GM19043 (cell line): ENCODE measurements around the gene ELL3.
A peak's percentile ranks its signal among the peaks of the same experiment; 100 is the strongest.
"Not testable (repeated sequence)": the region's sequence is repeated elsewhere in the genome, so short reads cannot be mapped to it uniquely, and the experiment has no call there.

Experiments used
- ATAC-seq: cut with Tn5 transposase; IDR thresholded peaks from one replicate; pipeline ENCODE4 v1.9.1; 2021; ENCODE audit warnings: low read depth; ENCODE audit not compliant: unreplicated experiment

ELL3 gene, protein sequence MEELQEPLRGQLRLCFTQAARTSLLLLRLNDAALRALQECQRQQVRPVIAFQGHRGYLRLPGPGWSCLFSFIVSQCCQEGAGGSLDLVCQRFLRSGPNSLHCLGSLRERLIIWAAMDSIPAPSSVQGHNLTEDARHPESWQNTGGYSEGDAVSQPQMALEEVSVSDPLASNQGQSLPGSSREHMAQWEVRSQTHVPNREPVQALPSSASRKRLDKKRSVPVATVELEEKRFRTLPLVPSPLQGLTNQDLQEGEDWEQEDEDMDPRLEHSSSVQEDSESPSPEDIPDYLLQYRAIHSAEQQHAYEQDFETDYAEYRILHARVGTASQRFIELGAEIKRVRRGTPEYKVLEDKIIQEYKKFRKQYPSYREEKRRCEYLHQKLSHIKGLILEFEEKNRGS

DNA sequence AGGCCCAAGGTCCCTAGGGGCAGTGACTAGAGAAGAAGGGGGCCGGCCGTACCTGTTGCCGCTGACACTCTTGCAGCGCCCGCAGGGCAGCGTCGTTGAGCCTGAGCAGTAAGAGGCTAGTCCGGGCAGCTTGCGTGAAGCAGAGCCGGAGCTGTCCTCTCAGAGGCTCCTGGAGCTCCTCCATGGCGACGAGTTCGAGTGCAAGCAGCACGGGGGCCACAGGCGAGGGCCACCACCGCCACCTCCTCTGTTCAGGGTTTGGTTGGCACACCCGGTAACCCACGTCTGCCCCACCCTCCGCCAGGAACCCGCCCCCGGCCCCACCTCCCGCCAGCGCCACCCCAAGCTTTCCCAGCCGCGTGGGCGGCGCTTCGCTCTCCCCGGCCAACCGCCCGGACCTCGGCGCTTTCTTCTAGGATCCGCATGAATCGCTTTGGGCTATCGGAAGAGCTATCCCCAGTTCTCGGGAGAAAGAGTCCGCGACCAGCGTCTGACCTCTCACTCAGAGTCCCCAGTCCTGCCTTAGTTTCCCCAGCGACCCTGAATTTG, at the start of gene ELL3:
Gene ELL3, minus strand, starts transcription at position 249 of the 549 bp plus-strand sequence. Its CDS starts 65 bp downstream, at position 184.
- ATAC-seq: peak; percentile 38

DNA sequence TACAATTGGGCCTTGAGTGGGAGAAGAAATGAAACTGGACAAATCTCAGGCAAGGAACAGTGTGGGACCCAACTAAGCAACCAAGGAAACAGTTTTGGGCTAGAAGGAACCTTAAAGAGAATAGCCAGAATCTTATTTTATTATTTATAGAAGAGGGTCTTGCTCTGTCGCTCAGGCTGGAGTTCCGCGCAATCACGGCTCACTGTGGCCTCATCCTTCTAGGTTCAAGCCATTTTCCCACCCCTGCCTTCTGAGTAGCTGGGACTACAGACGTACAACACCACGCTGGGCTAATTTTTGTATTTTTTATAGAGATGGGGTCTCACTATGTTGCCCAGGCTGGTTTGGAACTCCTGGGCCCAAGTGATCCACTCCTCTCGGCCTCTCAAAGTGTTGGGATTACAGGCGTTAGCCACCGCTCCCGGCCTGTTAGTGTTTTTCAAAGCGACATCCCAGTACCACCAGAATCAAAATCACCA, 49.3 kb upstream of the ELL3 start:
- no peak for ATAC-seq

DNA sequence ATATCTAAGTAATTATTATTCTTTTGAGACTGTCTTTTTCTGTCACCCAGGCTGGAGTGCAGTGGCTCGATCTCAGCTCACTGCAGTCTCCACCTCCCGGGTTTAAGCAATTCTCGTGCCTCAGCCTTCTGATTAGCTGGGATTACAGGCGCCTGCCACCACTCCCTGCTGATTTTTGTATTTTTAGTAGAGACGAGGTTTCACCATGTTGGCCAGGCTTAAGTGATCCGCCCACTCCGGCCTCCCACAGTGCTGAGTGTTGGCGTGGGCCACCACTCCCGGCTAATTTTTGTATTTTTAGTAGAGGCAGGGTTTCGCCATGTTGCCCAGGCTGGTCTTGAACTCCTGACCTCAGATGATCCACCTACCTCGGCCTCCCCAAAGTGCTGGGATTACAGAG, 48.5 kb upstream of the ELL3 start:
- ATAC-seq: not testable (repeated sequence)

DNA sequence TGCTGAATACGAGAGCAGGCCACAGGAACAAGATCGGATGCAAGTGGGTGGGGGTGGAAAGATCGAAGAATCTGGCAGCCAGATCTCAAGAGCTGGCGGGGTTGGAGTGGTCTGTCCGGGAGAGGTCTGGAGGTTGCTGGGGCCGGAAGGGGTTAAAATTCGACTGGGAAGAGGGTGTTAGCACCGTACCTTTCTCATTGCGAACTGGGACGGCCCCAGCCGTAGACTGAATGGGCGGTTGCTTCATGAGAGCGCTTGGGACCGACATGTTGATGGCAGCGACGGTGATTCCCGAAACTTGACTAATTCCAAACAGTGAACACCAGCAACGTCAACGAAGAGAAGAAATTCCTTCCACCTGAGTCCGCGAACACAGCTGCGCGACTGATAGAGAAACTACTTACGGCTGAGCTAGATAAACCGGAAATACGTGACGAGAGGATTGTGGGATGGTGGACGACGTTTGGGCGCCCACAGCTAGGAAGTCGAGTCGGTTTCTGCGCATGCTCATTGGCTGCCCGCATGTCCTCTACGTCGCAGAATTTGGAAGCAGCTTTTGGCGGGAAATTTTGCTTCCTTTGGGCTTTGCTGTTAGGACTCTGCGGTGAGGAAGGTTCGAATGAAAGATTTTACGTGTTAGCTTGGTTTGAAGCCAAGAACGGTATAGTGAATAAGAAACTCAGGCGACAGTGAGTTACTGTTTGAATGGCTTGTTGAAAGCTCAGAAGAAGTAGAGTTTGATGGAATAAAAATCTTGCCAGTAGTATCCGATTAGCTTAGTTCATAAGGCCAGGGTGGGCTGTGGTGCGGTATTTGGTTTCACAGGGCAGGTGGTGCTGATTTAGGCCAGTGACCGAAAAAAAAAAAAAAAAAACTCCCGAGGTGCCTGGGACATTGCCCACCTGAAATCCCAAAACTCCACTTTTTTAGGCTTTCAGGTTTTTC, 47.8 kb upstream of the ELL3 start, which contains the start of gene MFAP1:
Gene MFAP1, minus strand, starts transcription at position 389 of the 945 bp plus-strand sequence. Its CDS starts 121 bp downstream, at position 268.
- peak; percentile 58 for ATAC-seq

DNA sequence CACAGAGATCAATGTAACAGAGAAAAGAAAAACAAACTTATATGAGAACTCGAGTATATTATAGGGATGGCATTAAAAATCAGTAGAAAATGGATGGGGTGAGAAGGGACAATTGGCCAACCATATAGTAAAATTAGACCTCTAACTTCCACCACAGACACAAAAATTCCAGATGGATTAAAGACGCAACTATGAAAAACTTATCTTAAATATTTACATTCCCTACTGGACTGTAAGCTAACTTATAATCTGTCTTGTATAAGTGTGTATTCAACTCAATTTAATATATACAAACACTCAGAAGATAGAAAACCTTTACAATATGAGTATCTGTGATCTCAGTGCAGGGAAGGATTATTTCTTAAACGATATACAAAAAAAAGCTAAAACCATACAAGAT, 44.7 kb upstream of the ELL3 start:
- ATAC-seq: no peak

DNA sequence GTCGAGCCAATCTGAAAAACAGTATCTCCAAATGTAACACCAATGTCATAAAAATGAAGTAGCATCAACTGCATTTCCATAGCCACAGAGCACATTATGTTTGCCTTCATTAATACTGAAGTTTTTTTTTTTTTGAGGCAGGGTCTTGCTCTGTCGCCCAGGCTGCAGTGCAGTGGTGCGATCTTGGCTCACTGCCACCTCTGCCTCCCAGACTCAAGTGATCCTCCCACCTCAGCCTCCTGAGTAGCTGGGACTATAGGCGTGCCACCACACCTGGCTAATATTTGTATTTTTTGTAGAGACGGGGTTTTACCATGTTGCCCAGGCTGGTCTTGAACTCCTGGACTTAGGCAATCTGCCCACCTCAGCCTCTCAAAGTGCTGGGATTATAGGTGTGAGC, 38.3 kb upstream of the ELL3 start:
- not testable (repeated sequence) for ATAC-seq

DNA sequence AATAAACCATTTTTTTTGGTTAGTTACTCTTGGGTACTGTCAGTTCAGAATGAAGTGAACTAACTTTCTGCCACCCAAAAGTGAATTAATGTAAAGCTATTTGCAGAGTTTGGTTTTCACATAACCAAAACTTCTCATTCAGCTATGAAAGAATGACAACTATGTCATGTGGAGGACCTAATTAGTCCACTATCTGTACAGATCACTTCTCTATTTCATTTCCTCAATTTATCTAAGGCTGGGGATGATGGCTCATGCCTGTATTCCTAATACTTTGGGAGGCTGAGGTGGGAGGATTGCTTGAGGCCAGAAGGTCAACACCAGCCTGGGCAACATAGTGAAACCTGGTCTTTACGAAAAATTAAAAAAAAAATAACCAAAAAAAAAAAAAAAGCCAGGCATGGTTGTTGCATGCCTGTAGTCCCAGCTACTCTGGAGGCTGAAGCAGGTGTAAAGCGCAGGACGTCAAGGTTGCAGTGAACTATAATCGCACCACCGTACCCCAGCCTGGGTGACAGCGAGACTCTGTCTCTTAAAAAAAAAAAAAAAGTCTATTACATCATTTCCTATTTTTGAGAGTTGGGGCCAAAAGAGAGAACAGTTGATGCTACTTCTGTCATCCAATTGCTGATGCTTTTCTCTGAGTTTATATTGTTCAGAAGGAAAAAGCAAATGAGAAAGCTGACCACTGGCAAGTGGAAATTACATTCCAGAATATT, 32.4 kb upstream of the ELL3 start:
- ATAC-seq: peak; percentile 59

DNA sequence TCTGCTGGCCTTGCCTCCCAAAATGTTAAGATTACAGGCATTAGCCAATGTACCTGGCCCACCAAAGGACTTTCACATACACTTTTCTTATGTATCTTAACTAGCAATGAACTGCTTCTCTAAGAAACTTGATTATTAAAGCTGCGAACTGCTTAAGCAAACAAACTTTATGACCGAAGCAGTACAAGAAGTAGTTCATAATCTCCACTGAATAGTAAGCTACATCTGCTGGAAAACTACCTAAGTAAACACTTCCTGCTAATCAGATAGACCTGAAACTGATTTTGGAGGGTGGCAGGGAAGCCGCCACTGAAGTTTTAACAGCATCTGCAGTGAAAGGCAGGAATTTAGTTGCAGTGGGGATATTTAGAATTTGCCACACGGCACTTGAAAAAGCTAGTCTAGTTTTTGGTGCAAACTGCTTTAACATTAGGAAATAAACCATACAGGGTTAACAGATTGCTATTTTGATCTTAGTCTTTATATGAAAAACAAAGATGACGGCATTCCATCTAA, 31.7 kb upstream of the ELL3 start:
- ATAC-seq: no peak

DNA sequence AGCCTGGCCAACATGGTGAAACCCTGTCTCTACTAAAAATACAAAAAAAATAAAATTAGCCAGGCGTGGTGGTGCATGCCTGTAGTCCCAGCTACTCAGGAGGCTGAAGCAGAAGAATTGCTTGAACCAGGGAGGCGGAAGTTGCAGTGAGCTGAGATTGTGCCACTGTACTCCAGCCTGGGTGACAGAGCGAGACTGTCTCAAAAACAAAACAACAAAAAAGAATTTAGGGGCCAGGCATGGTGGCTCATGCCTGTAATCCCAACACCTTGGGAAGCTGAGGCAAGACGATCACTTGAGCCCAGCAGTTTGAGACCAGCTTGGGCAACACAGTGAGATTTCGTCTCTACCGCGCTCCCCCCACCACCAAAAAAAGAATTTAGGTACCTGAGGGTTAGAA, 25.9 kb upstream of the ELL3 start:
- ATAC-seq: not testable (repeated sequence)

DNA sequence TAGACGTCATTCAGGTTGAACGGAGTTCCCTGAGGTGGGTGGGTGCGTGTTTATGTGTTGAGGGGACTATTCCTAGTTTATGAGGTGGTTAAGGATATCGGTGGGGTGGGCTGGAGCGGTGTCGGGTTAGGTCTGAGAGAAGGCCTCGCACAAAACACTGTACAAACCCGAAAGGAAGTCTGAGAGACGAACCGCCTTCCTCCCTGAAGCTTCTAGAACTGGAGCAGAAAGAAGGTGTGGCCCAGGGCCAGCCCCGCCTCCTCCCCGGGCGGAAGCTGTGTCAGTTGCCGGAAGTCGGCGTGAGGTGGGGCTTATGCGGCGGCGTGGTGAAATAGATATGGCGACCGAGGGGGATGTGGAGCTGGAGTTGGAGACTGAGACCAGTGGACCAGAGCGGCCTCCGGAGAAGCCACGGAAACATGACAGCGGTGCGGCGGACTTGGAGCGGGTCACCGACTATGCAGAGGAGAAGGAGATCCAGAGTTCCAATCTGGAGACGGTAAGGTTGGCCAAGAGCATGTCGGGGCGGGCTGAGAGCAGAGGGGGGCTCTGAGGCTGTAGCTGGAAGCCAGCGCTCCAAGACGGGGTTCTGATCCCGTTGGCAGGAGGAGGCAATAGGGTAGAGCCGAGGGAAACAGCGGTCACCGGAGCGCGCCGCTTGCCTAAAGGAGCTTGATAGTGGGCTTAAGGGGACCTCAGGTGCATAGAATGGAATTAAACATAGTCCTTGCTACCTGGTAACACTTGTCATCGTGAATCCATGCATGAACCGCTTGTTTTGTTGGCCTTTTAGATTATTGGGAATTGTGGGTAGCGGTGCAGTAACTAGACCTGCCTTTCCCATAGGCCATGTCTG, 23.7 kb upstream of the ELL3 start, which contains the start of gene HYPK:
Gene HYPK, plus strand, starts transcription at position 314 of the 856 bp plus-strand sequence. Its CDS starts 24 bp downstream, at position 338.
- peak; percentile 92 for ATAC-seq

DNA sequence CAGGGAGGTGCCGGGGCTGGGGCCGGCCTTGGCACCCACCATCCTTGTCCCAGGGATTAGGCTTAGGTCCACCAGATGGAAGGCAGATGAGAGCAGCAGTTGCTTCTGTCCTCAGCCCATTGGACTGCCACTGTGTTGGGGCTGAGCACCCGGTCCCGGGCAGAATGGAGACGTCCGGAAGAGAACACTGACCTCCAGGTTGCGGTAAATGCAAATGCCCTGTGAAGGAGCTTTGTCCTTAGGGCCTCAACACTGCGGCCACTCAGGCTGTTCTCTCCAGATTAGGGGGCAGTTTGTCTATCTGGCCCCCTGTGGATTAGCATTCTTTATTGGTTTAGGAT, 23.1 kb upstream of the ELL3 start, which contains the start of gene SERINC4:
Gene SERINC4, minus strand, starts transcription at position 276 of the 341 bp plus-strand sequence. Its CDS starts 234 bp downstream, at position 42.
- ATAC-seq: no peak

DNA sequence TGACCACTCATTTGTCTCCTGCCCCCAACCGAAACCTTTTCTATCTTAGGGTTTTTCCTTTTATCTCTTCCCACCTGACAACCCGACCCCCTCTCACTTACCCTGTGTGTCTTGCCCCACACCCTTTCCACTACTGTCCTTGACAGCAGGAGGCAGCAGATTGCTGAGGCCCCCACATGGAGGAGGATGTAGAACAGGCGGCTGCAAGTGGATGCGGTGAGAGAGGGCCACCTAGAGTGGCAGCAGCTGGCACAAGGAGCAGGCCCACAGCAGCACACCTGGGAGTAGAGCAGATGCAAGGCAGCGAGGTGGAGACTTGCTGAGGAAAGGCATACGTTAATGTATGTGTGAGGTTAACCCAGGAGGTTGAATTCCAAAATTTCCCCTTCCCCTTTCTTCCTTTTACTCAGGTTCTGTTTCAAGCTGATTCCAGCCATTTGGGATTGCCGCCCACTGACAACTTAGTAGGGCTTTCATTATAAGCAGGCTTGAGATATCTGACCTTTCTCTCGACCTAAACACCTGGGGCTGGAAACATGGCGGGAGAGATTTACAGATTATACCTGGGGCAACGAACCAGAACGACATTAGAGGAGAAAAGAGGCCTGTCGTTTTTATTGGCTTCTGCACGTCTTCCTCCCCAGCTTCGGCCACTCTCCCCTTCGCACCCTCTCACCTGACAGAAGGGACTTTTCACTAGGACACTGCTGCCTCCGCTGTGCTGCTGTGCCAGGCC, 22.6 kb upstream of the ELL3 start:
- ATAC-seq: no peak

DNA sequence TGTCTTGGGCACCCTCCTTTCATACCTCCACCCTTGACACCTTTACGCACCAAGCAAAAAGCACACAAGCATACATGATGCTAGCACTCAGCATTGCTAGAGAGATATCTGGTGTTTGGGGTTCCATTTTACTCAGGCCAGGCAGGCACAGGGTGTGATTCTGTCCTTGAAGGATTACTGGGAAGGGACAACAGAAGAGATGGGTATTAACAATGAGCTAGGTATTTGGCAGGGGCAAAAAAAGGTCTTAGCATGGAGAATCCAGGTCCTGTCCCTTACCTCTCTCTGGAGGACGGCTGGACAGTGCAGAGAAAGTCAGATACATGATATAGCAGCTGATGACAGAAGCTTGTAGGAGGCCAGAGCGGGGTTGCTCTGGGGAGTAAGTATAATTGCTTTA, 19.8 kb upstream of the ELL3 start:
- ATAC-seq: no peak

DNA sequence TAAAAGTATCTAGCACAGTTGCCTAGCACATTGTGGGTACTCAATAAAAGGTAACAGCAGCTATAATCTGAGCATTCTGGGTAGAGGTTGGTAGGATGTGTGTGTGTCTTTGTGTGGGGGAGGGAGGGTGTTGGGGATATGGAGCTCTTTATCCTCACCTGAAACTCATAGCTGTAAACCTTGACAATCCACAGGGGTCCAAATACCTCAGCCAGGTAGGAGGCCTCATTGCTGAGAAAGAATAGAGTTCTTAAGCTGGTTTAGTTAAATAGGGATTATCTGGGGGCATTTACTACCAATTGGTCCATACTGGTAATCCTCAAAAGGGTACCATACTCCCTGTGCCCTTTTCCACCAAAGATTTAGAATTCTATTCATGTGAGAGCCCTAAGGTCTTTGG, 19.2 kb upstream of the ELL3 start:
- ATAC-seq: no peak

DNA sequence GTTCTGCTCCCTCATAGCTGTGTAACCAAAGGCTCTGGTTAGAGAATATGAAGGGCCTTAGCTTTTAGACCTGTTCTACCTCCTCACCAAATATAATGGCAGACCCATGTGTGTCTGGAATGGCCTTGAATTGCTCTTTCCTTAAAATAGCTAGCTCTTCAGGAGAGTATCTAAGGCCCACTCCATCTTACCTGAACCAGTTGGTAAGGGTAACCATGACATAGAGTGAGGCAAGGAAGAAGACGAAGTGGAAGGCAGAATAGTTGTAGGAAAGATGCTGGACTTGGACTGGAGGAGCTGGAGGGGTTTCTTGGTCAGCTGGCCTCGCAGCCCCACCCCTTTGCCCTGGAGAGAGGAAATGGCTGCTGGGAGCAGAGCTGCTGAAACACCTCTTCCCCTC, 18.4 kb upstream of the ELL3 start:
- ATAC-seq: no peak

DNA sequence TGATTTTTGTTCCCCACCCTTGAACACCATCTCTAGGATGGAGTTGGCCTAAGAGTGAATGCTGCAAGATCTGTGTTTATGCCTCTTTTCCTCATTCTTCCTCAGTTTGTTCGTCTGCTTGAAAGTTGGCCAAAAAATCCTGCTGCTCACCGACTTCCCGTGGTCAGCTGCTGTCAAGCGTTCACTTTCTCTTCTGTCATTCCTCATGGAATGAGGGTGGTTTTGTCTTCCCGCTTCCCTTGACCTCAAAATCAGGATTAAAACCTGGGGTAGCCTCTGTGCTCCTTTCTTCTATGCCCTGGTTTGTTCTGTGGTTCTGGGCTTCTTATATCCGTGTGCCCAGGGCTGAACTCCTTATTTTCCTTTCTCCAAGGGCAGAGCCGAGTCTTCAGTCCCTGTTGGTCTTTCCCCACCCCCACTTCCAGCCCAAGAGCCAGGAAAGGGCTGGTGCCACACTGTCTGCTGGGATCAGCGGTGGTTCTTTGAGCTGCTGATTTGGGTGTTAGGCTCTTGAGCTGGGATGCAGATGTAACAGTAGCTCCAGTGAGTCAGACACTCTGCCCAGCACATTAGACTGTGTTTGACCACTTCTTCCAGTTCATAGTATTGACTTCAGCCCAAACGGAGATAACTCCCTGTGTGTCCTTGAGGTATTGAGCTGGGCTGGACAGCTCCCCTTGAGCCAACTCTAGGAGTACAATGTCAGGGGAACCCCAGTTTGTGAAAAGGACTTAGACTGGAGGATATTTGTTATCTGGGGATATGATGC, 17.7 kb upstream of the ELL3 start:
- no peak for ATAC-seq

DNA sequence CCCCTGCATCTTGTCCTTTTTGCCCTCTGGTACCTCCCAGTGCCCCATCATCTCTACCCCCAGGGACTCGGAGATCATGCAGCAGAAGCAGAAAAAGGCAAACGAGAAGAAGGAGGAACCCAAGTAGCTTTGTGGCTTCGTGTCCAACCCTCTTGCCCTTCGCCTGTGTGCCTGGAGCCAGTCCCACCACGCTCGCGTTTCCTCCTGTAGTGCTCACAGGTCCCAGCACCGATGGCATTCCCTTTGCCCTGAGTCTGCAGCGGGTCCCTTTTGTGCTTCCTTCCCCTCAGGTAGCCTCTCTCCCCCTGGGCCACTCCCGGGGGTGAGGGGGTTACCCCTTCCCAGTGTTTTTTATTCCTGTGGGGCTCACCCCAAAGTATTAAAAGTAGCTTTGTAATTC, 16.9 kb upstream of the ELL3 start:
- ATAC-seq: no peak
